T1000 (cell line): ENCODE data around the gene LAMA2.

Experiments used
- DNase-seq: peaks from one replicate; lab custom pipeline; 2025; ENCODE audit warnings: mixed read lengths; lab: John Stamatoyannopoulos, UW

LAMA2 gene

GRCh38 chr6:129440691-129441090 lies 557.8 kb downstream of the LAMA2 start:
- DNase-seq: no peak

- DNase-seq: no peak
Observed at GRCh38 chr6:129444683-129445082, 561.7 kb downstream of the LAMA2 start.

DNA sequence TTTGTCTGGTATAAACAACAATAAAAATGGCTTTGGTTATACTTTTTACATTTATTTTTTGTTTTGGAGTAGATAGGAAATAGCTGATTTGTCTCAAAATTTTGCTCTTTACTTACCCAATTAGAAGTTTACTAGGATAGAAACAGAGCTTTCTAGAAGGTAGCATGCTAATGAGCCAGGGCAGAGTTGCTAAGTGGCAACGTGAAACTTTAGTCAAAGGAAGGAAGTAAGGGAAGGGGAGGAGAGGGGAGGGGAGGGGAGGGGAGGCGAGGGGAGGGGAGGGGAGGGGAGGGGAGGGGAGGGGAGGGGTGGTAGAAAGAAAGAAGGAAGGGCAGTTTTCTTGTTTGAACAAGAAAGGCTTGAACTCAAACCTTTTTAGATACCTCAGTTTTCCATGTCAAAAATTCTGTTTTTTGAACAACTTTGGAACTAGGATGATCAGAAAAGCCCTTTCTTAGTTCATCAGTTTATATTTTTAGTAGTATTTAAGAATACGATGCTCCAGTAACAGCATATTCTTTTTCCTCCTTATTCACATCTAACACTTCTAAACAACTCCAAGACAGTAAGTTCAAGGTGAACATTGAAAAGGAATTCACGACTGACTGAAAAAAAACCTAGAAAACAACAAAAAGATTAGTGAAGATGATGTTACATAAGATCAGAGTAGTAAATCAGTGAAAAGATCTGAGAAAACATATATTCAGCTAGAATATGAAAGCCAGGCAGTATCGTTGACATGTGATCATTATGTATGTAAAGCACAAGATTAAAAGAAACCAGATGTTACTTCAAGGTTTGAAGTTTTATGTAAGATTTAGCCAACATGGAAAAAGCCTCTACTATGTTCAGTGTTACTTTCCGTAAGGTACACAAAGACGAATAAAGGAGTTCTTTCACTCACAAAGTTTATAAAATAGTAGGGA lies 563.6 kb downstream of the LAMA2 start:
- no peak for DNase-seq

DNA sequence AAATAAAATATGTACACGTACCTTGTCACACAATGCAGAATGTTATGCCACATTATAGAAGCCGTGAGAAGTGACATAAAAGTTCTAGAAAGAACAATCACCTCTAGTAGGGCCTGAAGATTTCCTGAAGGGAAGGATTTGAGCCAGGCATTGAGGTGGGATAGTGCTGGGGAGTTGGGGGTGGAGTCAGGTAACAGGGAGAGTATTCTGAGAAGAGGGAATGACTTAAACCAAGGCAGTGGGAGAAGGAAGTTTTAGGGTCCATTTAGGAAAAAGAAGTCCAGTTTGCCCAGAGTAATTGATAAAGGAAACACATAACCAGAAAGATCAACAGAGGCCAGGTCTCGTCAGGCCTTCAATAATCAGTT lies 564.2 kb downstream of the LAMA2 start:
- DNase-seq: no peak

DNA sequence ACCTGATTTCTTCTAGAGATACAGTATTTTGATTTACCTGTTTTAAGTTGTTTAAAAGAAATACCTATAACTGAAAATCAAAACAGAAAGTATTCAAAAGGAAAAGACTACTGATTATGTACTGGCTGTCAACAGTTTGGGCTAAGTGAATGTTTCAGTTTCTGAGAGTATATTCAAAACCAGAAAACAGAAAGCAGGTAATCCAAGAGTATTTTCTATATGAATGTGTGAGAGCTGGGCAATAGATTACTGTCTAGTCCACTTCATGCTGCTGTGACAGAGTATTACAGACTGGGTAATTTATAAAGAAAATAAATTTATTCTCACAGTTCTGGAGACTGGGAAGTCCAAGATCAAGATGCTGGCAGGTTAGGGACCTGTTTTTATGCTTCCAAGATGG lies 566.0 kb downstream of the LAMA2 start:
- no peak for DNase-seq

GRCh38 chr6:129451187-129451586 lies 568.2 kb downstream of the LAMA2 start:
- DNase-seq: no peak

DNA sequence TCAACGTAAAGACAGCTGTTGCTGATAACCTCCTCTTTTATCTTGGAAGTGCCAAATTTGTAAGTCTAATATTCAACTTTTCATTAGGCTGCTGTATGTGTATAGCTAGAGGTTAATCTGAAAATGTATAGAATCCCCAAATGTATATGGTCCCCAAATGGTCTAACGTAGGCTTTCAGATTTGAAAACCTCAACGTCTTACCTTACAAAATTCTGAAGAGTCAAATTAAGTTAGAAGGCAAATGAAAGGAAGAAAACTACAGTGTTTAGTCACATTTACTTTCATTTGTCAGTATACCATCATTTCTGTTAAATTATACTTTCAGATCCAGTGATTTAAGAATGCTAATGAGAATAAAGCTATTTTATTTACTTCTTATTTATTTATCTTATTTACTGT lies 570.1 kb downstream of the LAMA2 start:
- no peak for DNase-seq

GRCh38 chr6:129454488-129454887 lies 571.5 kb downstream of the LAMA2 start:
- DNase-seq: no peak

GRCh38 chr6:129455126-129455769 lies 572.3 kb downstream of the LAMA2 start:
- no peak for DNase-seq

- no peak for DNase-seq
Observed at GRCh38 chr6:129460221-129460620, 577.3 kb downstream of the LAMA2 start.

- no peak for DNase-seq
Observed at GRCh38 chr6:129469070-129469662, 586.2 kb downstream of the LAMA2 start.

DNA sequence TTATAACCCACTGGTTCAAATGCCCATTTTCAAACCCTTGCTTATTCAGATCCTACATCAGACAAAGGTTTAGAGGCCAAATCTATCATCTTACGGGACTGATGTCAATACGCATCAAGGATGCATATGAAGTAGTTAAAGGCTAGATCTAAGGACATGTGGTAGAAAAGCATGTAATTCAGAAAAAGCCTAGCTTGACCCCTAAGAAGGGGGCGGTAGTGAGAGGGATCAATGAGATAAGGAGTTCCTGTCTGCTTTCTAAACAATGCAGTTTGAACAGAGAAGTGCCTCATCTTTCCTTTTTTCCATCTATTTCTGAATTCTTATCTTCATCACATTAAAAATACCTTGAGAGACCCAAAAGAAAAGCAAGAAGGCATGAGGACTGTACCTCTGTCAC lies 589.3 kb downstream of the LAMA2 start:
- DNase-seq: no peak

DNA sequence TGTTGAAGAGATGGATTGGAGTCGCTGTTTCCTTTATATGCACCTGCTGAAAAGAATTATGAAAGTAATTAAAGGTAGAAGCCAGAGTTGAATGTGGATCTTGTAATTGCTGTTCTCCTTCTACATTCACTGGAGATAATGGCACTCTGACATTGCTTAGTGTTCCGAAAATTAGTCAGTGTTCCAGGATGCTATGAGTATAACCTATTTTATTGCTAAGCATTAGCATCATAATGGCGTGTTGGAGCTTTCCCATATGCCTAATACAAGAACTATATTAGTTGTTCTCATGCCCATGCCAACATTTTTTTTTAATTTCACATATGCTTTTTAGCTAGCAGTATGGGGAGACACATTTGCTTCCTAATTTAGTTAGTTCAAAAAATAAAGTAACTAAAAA lies 590.6 kb downstream of the LAMA2 start:
- DNase-seq: no peak

DNA sequence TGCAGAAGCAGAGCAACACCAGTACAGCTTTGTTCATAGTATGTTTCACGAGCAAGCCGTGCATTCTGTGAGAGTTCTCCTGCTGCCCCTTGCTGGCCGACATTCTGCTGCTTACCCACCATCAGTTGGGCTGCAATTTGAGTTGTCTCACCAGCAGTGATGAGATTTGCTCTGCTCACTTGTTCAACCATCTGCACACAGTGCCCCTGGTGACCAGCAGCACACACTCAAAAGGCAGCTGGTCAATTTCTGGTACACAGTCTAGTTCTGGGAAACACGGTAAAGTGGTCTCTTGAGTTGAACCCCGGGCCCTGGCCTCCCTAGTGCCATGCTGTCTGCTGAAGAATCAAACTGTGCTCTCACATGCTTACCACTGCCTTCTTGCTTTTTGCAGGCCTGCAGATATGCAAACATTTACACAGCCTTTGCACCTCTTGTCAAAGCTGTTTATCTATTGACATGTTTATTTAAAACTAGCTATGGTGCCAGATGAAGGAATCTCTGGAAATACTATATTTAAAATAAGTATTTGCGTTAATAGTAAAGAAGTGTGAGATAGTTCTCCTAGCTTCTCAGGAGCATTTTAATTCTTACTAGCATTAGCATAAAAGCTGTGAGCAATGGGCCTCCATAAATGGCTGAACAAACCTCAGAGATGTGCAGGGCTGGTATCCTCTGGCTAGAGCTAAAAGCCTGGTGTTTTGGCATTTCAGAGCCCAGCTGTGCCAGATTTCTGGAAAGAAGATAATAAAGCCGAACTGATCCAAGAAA lies 592.7 kb downstream of the LAMA2 start:
- DNase-seq: no peak

DNA sequence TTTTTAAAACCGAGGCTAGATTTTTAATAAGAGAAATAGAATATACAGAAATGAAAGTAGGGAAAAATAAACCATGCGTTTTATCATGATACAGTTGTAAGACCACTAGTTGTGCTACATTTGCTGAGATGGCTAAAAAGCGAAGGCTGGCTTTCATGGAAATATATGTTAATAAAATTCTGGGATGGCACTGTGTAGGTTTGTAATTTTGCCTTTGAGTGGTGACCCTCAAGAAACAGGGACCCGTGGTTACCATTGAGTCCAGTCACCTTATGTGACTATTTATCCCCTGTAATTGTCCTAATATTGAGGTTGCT lies 593.3 kb downstream of the LAMA2 start:
- DNase-seq: no peak

GRCh38 chr6:129476810-129477209 lies 593.9 kb downstream of the LAMA2 start:
- DNase-seq: no peak

DNA sequence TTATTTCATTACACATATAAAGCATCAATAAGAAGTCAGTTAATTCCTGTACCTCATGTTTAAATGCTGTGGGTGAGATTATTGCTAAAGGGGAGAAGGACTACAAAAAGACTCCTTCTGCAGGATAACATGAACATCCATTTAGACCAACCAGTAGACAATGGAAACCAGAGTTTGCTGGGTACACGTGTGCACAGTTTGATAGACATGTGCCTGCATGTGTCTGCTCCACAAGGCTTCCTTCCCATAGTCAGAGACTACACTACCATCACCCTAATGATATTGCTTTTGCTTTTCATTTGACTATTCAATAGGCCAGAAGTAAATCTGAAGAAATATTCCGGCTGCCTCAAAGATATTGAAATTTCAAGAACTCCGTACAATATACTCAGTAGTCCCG lies 595.4 kb downstream of the LAMA2 start:
- no peak for DNase-seq

GRCh38 chr6:129481706-129482105 lies 598.8 kb downstream of the LAMA2 start:
- no peak for DNase-seq

GRCh38 chr6:129485746-129486145 lies 602.8 kb downstream of the LAMA2 start:
- DNase-seq: no peak

DNA sequence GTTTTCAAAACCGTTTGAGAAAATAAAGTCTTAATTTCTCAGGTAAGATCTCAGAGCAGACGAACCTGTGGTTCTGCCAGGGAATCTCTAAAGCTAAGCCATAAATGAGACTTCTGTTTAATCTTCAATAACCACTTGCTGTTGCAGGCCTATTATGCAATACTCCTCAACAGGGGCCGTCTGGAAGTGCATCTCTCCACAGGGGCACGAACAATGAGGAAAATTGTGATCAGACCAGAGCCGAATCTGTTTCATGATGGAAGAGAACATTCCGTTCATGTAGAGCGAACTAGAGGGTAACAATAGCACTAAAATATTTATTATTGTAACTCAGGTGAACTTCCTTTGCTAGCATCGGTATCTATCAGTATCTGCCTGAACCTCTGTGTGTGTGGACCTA lies 603.4 kb downstream of the LAMA2 start:
- no peak for DNase-seq

- DNase-seq: no peak
Observed at GRCh38 chr6:129488313-129488712, 605.4 kb downstream of the LAMA2 start.

- DNase-seq: no peak
Observed at GRCh38 chr6:129489215-129489765, 606.4 kb downstream of the LAMA2 start.
